Embryonic facial prominence (tissue), 1 donor: ENCODE measurements around the gene CCDC148.
"Not testable (repeated sequence)": the region's sequence is repeated elsewhere in the genome, so short reads cannot be mapped to it uniquely, and the experiment has no call there.

ENCODE experiments used
- DNase-seq: peaks from one replicate; pipeline ENCODE4 v3.0.0-alpha.2; 2016; ENCODE audit errors: extremely low spot score

Gene CCDC148

DNA sequence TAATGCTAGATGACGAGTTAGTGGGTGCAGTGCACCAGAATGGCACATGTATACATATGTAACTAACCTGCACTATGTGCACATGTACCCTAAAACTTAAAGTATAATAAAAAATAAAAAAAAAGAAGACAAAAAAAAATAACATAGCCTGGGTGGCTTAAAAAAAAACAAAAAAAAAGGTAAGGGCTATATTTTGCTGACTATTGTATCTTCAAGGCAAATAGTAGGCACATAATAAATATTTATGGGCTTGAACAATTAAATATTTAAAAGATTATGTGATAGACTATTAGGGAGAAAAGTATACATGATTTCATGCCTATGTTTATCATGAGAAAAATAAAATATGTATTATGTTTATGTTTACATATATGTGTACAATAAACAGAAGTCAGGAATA, 99.4 kb downstream of the CCDC148 start:
- DNase-seq = no peak

DNA sequence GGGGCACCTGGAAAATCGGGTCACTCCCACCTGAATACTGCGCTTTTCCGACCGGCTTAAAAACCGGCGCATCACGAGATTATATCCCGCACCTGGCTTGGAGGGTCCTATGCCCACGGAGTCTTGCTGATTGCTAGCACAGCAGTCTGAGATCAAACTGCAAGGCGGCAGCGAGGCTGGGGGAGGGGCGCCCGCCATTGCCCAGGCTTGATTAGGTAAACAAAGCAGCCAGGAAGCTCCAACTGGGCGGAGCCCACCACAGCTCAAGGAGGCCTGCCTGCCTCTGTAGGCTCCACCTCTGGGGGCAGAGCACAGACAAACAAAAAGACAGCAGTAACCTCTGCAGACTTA, 105.1 kb downstream of the CCDC148 start:
- not testable (repeated sequence) for DNase-seq

DNA sequence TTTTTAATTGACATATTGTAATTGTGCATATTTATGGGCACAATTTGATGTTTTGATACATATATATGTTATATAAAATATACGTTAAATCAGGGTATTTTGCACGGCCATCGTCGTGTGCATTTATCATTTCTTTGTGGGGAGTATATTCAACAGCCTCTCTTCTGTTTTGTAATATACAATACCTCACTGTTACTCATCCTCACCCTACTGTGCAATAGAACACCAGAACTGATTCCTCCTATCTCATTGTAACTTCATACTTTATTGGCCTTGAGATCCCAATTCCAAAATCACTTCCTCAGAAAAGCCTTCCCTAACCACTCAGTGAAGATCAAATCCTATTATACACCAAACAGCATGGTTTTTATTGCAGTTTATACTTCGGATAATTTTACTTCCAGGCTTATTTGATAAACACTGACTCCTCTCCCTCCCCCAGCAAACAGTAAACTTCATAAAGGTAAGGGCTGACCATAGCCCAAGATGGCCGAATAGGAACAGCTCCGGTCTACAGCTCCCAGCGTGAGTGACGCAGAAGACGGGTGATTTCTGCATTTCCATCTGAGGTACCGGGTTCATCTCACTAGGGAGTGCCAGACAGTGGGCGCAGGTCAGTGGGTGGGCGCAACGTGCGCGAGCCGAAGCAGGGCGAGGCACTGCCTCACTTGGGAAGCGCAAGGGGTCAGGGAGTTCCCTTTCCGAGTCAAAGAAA, 105.6 kb downstream of the CCDC148 start:
- DNase-seq = not testable (repeated sequence)

DNA sequence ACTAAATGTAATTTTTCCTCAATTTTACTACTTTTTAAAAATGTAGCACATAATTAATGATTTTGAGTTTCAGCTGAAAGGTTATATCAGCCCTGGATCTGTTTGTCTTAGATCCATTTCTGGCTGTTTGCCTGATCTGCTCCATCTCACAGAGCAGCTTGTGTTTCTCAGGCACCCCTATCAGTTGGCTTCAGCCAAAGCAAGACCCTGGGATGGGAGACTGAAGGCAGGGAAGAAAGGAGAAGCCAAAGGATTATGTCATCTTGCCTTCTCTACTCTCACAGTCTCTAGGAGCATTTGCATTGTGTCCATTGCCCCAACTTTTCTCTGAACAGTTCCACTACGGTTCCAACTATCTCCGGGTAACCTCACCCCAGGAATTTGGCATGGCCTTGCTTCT, 110.5 kb downstream of the CCDC148 start:
- no peak for DNase-seq

DNA sequence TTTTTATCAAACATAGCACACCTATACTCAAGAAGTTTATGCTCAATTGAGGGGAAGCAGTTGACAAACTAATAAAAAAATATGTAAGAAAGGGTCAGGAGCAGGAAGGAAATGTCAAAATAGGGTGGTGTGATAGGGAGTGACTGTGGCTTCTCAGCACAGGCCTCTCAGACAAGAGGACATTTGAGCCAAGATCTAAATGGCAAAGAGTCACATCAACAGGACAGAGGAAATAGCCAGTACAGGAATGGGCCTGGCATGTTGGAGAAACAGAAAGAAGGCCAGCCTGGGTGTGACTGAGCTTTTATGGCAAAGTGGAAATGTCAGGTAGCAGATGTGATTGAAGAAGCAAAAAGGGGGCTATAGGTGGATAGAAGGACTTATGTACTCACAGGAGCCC, 117.0 kb downstream of the CCDC148 start:
- DNase-seq = no peak

DNA sequence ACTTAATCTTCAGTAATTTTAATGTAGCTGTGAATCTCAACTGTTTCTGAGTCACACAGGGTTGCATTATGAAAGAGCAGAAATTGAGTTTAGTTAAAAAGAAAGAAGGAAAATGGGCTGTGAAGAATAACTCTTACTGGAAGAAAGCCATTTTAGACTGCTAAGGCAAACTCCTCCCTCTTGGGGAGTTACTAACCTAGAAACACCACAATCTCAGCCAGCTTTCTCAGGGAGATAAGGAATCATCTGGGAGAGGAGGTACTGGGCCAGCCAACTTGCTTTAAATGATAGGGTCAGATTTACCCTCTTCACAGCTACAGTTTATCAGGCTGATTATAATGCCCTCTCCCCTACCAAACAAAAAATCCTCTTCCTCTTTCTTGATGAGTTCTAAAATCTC, 119.5 kb downstream of the CCDC148 start:
- no peak for DNase-seq

DNA sequence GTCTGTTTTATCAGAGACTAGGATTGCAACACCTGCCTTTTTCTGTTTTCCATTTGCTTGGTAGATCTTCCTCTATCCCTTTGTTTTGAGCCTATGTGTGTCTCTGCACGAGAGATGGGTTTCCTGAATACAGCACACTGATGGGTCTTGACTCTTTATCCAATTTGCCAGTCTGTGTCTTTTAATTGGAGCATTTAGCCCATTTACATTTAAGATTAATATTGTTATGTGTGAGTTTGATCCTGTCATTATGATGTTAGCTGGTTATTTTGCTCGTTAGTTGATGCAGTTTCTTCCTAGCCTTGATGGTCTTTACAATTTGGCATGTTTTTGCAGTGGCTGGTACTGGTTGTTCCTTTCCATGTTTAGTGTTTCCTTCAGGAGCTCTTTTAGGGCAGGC, 124.8 kb downstream of the CCDC148 start:
- DNase-seq = not testable (repeated sequence)

DNA sequence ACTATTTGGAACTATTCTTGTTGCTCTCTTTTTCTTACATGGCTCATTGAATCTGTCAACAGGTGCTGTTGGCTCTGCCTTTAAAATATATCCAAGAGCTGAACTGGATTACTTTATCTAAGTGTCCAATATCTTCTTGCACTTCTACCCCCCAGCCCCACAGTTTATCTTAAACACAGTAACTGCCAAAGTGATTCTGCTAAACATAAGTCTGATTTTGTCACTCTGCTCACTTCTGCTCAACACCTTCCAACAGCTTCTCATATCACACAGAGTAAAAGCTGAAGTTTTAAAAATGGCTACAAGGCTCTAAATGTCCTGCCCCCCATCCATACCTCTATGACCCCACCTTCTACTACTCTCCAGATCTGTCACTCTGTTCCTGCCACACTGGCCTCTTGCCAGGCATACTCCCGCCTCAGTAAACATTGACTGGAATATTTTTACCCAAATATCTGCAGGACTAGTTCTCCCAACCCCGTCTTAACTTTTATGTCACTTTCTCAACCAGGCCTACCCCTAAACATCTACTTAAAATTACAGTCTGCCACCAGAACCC, 130.7 kb downstream of the CCDC148 start:
- no peak for DNase-seq

DNA sequence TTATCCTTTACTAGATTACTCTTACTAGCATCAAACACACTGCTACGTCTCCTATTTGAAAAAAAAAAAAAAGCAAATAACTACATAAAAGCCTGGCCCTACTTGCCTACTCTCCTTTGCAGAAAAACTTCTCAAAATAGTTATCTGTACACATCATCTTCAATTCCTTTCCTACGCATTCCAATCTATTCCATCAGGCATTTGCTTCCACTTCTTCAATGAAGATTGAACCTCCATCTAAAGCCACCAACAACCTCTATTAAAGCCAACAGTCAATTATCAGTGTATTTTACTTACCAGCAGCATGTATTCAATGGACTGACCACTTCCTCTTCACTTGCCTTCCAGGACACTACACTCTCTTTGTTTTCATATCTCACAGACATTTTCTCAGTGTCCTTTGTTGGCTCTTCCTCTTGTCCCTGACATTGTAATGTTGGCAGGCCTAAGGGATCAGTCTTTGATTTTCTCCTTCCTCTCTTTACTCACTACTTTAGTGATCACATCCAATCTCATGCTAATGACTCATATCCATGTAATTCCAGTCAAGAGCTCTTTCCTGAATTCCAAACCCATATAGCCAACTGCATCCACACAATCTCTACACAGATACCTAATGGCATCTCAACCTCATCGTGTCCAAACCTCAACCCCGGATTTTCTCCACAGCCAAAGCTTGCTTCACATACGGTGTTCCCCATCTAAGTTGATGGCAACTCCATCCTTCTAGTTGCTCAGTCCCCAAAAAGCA, 131.3 kb downstream of the CCDC148 start:
- DNase-seq = no peak

DNA sequence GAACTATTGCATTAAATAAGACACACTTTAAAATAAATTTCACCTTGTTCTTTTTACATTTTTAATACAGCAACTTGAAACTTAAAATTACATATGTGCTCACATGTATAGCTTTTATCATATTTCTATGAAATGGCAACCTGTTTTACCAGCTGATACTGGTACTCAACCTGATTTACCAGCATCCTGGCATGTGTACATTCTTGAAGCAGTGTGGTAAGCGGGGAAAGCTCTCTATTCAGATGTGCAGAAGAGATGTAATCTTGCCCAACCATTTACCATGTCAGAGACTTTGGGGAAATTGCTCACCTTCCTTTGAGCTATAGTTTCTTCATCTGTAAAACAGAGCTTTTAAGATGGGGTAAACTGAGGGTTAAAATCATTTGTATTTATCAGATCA, 133.2 kb downstream of the CCDC148 start:
- DNase-seq = no peak

DNA sequence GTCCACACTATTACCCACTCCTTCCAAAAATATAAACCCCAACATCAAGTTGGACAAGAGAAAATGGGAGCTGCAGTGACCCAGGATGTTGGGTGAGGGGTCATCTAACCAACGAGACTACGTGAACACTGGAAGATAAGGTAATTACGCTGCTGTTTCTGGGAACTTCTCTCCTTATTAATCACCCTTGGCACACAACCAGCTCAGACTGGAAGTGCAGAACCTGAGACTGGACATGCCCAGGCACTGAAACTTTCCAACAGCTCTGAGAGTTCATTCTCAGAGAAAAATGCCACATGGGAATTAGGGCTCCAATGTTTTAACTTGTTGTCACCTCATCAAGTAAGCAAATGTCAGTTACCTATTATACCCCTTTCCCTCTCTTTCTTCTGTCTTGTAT, 135.3 kb downstream of the CCDC148 start:
- no peak for DNase-seq

DNA sequence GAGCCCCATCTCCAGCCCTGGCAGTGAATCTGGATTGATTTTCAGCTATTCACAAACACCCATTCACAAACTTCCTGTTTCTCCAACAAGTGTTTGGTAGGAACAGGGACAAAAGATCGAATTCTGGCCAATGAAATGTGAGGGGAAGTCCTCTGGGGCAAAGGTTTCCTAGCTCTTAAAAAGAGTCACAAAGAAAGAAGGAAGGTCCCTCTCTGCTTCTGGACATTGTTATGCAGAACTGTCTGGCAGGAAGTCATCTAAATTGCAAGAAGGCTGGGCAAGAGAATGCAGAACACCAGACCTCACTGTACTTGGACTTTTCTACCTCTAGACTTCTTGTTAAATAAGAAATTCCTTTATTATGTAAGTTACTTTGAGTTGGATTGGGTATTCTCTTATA, 137.3 kb downstream of the CCDC148 start:
- no peak for DNase-seq

DNA sequence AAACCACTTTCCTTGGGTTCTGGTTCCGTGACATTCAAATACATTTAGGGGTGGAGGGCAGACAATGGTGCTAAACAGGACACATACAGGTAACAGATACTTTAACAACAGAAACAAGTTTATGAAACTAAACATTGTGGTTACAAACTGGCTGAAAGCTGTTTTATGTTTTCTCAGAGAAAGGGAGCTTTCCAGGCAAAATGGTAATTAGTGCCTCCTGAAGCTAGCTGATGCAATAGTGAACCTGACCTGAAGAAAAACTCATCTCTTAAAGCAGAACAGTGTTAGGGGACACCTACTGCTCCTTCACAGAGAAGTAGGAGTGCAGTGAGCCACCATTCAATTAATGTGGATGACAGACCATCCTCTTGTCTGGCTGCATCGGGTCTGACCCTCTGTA, 138.9 kb downstream of the CCDC148 start:
- no peak for DNase-seq

DNA sequence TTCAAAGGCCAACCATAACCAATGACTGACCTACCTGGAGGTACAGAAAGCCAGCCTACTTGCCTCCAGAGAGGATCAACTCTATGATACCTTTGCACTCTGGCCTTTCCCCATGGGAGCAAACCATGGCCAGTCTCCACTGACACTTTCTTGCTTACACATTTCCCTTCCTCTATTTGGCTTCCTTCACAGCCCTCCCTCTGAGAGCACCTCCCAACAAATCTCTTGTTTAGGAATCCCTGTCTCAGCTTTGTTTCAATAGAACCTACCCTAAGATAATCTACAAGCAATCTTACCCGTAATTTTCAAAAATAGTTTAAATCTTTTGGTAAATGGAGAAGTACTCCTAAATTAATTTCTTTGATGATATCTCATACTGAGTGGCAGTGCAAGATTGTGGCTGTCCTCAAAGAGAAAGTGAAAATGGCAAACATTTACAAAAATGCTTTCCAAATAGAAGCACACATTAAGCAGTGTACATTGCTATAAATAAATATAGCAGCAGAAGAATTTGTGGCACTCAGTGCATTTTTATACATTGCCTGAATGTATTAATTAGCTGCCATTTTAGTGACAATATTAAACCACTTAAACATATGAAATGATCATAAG, 140.6 kb downstream of the CCDC148 start:
- DNase-seq = no peak

DNA sequence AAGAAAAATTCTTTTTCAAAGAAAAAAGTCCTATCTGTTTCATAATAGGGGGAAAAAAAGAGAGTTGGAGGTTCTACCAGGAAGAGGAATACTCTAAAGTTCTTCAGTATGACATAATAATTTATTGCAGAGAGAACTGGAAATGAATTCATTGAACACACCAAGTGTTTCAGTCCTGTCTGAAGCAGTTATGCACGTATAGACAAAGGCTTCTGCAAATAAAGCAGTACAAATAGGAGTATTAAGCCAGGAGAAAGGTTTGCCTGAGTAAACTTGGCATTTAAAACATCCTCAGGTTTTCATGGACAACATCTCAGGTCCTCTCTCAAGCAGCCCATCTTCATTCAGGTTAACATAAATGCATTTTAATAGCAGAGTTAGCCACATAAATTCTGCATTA, 141.6 kb downstream of the CCDC148 start:
- DNase-seq = no peak

DNA sequence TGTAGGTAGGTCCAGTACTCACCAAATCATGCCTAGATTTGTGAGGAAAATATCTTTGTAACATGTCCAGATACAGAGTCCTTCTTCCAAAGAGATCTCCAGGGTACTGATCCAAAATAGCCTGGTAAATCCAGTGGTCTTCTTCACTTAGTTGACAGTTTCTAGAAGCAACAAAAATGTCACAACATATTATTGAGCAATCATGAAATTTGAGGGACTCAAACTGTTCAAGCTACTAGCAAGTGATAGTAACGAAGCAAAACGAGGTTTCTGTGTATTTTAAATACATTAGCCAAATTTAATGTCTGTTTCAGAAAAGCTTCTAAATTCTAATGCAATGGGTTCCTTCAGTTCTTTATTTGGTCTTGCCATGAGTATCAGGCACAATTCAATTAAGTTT, 142.8 kb downstream of the CCDC148 start:
- DNase-seq = no peak

DNA sequence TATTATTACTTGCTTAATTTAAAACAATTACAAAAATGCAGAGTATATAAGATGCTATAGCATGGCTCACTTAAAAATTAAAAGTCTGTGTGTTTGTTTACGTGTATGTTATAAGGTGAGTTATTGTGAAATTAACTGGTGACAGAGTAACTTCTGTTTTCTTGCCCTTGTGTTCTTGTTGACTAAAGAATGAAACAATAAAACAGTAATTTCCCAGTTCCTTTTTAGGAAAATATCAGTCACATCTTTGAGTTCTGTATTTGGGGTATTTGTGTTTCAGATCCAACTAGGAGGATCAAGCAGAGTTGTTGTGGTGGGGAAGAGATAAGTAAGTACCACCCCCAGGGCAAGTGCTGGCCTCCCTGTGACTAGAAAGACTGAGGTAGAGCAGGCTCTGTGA, 143.6 kb downstream of the CCDC148 start:
- no peak for DNase-seq

DNA sequence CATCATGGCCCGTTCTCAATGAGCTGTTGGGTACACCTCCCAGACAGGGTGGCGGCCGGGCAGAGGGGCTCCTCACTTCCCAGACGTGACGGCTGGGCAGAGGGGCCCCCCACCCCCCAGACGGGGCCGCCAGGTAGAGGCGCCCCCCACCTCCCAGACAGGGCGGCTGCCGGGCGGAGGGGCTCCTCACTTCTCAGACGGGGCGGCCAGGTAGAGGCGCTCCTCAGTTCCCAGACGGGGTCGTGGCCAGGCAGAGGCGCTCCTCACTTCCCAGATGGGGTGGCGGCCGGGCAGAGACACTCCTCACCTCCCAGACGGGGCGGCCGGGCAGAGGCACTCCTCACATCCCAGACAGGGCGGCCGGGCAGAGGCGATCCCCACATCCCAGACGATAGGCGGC, 146.1 kb downstream of the CCDC148 start:
- not testable (repeated sequence) for DNase-seq

DNA sequence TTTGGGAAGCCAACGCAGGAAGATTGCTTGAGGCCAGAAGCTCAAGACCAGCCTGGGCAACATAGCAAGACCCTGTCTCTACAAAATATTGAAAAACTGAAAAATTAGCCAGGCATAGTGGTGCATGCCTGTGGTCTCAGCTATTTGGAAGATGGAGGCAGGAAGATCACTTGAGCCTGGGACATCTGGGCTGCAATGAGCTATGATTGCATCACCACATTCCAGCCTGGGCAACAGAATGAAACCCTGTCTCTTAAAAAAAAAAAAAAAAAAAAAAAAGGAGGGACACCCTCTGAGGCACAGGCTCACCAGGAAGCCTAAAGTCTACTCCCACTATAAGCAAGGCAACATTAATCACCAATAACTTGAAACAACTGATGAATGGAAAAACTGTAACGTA, 151.1 kb downstream of the CCDC148 start:
- no peak for DNase-seq

DNA sequence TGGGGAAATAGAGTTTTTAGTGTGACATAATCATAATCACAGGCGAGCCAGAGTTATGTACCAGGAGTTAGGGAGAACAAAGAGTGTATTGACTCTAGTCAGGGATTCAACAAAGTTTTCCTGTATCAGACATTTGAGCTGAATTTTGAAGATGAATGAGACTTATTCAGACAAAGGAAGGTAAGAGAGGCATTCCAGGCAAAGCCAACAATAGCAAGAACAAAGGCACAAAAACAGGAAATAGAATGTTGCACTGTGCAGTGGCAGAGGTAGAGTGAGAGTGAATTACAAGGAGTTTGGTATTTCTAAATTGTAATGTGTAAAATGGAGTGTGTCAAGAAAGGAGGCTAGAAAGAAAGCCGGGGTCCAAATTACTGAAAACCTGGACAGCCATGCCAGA, 156.2 kb downstream of the CCDC148 start:
- DNase-seq = no peak

DNA sequence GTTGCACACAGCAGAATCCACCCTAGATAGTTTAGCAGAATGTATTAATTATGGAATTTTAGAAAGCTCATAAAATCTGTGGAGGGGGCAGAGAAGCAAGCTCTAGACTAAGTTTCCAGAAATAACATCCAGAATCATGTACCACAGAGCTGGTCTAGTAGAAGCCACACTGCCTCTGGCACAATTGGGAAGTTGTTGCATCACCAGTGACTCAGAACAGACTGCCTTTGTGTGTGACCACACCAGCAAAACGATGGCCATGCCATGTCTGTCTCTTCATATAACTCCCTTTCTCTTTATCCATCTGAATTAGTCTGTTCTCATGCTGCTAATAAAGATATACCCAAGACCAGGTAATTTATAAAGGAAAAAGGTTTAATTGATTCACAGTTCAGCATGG, 158.9 kb downstream of the CCDC148 start:
- DNase-seq = no peak

DNA sequence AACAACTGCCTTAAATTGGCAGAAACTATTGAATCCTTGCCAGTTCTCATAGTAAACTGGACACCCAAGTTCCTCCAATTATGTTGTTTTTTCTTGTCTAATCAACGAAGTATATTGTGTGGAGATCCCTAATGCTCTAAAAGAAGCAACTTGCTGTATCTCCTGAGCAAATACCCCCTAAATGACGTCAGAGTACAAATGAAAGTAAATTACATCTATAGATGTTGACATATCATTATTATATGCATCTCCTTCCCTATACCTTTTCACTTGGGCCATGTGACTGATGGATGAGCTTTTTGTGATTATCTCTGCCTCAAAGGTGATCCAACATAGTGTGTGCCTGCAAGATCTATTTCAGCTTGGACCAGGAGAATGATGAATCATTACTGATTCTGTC, 159.4 kb downstream of the CCDC148 start:
- DNase-seq = no peak

DNA sequence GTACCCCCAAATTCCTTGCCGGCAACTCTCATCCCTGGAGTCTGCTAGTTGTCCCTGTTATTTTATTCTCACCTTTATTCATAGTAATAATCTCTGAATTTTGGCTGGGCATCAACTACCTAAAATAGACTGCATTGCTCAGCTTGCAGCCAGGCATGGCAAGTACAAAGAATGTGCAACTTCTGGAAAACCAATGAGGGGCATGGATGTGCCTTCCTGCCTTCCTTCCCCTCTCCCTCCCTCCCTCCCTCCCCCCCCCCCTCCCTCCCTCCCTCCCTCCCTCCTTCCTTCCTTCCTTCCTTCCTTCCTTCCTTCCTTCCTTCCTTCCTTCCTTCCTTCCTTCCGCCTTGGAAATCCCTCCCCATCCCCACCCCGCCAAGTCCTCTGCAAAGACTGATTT, 162.8 kb downstream of the CCDC148 start:
- no peak for DNase-seq
